Medulla oblongata (tissue), 1 donor: ENCODE measurements around the gene ZNF441.
A peak's percentile ranks its signal among the peaks of the same experiment; 100 is the strongest.
"Not testable (repeated sequence)": the region's sequence is repeated elsewhere in the genome, so short reads cannot be mapped to it uniquely, and the experiment has no call there.

Source experiments
- DNase-seq: peaks from one replicate; pipeline ENCODE4 v3.0.0-alpha.2; 2015; ENCODE audit errors: extremely low spot score

The ZNF441 gene

DNA sequence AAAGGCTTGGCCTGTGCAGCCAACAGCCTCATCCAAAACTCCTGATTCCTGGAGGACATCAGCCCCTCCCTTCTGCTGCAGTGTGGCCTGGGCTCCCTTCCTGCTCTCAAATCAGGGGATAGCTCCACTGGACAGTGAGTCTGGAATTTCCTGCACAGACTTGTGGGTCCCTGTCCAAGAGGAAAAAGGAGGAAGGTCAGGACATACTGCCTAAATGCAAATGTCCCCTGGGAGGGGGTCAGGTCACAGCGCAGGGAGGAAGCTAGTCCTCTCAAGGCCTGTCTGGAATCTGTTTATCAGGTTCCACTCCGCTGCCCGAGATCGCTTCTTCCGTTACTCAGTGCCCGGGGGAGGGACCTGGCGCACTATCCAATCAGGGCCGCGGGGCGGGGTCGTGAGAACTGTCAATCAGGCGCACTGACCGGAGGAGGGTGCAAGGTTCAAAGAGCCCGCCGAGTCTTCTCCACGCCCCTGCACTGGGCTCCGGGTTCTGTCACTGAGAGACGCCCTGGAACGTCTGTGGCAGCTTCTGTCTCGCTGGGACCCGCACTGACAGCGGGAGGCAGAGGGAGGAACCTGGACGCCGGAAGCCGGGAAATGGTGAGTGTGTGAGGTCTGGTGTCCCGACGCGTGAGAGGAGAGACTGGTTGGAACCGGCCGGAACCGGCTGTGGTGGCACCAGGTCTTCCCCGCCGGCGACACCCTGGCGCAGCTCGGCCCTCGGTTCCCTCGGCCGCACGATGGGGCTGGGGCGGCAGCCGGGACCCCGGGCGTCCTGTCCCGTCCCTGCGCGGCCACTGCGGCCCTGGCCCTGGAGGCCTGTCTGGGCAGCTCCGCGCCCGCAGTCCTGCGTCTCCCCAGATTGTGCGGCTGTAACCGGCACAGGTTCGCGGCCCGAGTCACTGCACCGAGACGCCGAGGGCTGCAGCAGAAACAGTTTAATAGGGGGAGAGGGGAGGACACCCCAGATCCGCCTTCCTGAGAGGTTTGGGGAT, at the start of gene ZNF441:
Gene ZNF441, plus strand, starts transcription at position 404 of the 995 bp plus-strand sequence. Its CDS starts 194 bp downstream, at position 598.
- peak; percentile 98 for DNase-seq

DNA sequence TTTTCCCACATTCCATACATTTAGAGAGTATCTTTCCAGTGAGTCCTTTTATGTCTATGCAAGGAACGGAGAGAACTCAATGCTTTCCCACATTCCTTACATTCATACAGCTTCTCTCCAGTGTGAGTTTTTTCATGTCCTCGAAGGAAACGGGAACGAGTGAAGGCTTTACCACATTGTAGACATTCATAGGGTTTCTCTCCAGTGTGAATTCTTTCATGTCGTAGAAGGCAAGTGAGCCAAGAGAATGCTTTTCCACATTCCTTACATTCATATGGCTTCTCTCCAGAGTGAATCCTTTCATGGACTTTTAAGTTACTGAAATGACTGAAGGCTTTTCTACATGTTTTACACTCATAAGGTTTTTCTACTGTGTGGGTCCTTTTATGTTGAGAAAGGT, 45.1 kb upstream of the ZNF441 start:
- DNase-seq: no peak

DNA sequence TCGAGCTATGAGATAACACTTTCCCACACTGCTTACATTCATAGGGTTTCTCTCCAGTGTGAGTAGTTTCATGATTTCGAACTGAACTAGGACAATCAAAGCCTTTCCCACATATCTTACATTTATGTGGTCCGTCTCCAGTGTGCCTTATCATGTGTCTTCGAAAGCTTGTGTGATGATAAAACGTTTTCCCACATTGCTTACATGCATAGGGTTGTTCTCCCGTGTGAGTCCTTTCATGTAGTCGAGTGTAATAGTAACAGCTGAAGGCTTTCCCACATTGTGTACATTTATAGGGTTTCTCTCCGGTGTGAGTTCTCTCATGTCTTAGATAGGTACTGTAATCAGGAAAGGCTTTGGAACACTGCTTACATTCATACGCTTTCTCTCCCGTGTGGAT, 44.4 kb upstream of the ZNF441 start:
- DNase-seq: no peak

DNA sequence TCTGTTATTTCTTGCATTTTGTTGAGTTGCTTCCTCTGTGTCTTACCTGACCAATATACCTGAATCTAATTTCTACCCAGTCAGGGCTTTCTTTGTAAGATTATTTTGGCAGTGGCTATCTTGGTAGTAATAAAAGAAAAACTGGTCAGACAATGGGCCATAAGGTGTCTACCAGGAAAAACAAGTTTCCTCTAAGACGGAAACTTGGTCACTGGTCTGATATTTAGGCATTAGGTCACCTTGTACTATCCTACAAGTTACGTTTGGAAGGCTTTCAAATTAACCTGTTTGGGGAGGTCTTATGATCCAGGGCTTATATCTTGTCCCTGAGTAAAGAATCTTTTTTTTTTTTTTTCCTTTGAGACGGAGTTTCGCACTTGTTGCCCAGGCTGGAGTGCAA, 37.2 kb upstream of the ZNF441 start:
- DNase-seq: no peak

DNA sequence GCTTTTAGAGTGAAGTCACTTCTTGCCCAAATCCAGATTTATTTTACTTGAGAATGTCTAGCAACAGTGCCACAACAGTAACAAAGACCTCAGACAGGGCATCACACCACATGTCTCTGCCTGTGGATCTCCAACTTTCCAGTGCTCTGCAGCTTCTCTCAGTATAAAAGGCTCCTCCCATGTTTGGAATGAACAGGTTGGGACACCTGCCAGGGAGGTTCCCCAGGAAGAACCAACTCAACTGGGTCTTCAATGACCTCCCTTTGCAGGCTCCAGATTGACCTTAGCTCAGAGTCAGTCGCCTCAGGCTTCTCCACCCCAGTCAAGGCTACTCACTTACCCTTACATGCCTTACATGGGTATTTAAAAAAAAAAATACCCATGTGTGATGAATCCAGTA, 31.4 kb upstream of the ZNF441 start:
- no peak for DNase-seq

DNA sequence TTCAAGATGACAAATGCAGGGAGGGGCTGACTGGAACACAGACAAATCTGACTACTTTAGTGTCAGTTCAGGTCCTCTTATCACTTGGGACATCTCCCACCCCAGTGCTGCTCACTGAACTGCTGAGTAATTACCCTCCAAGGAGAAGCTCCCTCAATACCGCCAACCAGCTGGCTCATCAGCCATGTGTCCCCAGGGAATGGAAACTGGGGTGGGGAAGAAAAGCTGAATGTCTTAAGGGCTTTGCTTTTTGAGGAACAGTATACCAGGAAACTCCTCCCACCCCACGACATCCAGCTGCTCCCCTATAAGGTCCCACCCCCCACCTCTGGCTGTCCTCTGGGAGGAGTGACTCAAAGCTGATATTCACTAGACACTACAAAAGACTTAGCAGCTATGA, 30.1 kb upstream of the ZNF441 start:
- DNase-seq: peak; percentile 4

DNA sequence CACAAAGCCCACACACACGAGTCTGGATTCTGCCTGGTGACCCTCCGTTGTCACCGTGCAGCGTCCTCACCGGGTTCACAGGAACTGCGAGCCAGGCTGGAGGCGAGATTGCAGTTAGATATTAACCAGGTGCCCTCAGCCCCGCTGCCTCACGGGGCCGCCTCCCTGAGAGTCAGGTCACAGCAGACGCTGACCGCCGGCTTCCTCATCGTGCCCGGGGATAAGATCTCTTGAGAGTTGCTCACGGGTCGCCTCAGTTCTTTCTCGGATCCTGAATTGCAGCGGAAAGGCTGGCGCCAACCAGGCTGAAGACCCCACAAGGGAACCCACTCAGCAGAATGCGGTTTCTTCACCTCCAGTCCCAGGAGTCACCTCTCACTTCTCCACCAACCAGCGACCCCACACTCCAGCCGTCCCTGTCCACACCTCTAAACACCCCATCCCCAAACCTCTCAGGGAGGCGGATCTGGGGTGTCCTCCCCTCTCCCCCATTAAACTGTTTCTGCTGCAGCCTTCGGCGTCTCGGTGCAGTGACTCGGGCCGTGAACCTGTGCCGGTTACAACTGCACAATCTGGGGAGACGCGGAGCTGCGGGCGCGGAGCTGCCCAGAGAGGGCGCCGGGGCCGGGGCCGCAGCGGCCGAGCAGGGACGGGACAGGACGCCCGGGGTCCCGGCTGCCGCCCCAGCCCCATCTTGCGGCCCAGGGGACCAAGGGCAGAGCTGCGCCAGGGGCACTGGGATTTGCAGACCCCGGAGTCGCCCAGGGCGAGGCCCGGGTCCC, 28.6 kb upstream of the ZNF441 start:
- DNase-seq: peak; percentile 6

DNA sequence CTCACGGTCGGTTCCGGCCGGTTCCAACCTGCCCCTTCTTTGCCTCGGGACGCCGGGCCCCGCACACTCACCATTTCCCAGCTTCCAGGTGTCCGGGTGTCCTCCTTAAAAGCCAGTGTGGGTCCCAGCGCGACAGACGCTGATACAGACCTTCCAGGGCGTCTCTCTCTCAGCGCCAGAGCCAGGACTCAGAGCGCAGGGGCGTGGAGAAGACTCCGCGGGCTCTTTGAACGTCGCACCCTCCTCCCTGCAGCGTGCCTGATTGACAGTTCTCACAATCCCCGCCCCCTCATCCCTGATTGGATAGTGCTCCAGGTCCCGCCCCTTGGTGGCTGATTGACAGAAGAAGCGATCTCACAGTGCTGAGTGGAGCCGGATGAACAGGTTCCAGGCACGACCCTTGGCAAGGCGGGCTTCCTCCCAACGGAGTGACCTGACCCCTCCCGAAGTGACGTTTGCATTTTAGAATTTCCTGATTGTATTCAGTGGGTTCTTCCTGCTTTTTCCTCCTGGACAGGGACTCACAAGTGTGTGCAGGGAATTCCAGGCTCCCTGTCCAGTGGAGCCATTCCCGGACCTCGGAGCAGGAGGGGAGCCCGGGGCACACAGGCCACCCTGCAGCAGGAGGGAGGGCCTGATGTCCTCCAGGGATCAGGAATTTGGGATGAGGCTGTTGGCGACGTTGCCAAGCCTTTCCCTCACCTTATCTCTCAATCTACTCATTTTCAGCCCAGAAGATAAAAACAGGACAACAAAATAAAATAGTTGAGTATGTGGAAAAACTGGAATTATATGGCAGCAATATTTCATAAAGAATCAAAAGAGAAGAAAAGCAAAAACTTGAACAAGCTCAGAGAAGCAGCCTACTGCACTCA, 27.8 kb upstream of the ZNF441 start, which contains the start of gene ZNF823:
Gene ZNF823, minus strand, starts transcription at position 201 of the 875 bp plus-strand sequence. Its CDS starts 127 bp downstream, at position 74.
- peak; percentile 100 for DNase-seq

DNA sequence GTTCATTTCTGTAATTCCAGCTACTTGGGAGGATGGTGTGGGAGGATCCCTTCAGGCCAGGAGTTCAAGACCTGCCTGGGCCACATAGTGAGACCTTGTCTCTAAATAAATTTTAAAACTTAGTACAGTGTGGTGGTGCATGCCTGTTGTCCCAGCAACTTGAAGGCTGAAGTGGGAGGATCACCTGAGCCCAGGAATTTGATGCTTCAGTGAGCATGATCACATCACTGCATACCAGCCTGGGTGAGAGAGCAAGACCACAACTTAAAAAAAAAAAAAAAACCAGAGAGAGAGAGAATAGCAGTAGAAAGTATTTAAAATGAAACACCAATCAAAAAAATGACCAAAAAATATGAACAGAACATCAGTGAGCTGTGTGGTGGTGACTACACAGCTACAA, 20.9 kb upstream of the ZNF441 start:
- DNase-seq: no peak

DNA sequence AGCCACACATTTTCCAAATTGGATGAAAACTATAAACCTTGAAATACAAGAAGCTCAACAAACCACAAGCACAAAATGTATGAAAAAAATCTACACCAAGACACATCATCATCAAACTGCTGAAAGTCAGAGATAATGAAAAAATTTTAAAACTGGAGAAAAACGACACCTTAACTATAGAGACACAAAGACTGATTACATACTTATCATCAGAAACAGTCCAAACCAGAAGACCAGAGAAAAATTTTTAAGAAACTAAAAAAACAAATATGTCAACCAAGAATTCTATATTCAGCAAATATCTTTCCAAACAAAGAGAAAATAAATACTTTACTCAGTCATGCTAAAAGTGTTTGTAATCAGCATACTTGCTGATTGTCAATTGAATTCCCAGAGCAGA, 19.5 kb upstream of the ZNF441 start:
- DNase-seq: no peak

DNA sequence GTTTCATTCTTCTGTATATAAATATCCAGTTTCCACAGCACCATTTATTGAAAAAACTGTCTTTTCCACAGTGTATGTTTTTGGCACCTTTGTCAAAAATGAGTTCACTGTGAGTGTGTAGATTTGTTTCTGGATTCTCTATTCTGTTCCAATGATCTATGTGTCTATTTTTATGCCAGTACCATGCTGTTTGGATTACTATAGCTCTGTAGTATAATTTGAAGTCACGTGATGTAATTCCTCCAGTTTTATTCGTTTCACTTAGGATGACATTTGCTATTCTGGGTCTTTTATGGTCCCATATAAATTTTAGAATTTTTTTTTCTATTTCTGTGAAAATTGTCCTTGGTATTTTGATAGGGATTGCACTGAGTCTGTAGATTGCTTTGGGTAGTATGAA, 17.0 kb upstream of the ZNF441 start:
- DNase-seq: no peak

DNA sequence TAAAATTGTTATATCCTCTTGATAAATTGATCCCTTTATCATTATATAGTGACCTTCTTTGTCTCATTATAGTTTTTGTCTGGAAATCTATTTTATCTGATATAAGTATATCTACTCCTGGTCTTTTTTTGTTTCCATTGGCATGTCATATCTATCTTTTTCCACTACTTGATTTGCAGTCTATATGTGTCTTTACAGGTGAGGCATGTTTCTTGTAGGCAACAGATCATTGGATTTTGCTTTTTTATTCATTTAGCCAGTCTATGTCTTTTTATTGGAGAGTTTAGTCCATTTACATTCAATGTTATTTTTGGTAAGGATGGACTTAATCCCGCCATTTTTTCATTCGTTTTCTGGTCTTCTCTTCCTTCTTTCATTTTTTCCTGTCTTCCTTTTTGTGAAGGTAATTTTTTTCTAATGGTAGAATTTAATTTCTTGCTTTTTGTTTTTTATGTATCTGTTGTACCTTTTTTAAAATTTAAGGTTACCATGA, 14.5 kb upstream of the ZNF441 start:
- no peak for DNase-seq

DNA sequence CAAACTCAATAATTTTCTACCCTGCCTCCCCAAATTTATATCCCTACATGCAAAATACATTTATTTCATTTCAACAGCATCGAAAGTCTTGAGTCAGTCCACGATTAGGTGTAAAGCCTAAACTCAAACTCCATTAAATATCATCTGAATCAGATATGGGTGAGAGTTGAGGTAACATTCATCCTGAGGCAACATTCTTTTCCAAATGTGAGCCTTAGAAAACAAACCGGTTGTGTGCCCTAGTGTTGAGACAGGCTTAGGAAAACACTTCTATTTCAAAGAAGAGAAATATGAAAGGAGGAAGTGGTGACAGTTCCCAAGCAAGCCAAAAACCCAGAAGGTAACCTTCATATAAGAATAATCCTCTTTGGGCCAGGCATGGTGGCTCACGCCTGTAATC, 12.1 kb upstream of the ZNF441 start:
- DNase-seq: no peak

DNA sequence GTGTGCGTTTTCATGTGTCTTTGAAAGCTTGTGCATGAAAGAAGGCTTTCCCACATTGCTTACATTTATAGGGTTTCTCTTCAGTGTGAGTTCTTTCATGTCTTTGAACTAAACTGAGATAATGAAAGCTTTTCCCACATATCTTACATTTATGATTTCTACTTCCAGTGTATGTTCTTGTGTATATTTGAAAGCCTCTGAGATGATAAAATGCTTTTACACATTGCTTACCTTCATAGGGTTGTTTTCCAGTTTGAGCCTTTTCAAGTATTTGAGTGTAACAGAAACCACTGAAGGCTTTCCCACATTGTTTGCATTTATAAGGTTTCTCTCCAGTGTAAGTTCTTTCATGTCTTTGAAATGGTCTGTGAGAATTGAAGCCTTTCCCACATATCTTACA, 9.8 kb upstream of the ZNF441 start:
- no peak for DNase-seq

DNA sequence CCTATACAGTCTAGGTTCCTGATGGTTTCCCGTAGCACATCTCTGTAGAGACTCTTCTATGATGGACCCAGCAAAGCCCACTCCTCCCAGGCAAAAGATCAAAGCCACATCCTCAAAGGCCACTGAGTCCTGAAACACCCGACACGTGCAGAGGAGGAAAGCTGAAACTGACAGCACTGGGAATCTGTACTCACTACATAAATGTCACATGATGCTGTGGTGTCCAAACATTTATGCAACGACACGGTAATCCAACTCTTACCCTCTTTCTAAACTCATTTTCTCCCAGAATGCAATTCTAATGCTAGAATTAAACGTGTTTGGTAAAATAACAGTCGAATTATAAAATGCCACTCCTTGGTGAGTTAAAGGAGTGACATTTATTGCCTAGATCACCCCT, 7.0 kb upstream of the ZNF441 start:
- DNase-seq: no peak

DNA sequence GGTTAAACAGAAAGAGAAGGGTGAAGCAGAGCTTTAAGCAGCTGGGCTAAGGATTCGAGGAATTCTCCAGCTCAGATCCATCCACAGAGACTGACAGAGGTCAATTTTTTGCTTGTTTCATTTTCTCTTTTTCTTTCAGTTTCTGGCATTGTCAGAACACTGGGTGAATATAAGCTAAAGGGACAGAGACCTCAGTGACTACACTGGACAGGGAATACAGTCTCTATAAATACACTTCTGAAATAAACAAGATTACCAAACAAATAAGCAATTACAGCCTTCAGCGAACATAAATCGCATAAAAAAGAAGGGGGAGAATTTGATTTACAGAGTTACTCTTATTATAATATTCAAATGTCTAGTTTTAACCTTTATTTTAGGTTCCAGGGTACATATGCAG, 3.7 kb upstream of the ZNF441 start:
- no peak for DNase-seq

DNA sequence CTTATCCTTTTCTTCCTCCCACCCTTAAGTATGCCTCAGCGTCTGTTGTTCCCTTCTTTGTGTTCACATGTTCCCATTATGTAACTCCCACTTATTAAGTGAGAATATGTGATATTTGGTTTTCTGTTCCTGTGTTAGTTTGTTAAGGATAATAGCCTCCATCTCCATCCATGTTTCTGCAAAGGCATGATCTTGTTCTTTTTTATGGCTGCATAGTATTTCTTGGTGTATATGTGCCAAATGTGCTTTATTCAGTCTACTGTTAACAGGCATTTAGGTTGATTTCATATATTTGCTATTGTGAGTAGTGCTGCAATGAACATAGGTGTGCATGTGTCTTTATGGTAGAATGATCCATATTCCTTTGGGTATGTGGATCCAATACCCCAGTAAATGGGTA, 3.2 kb upstream of the ZNF441 start:
- no peak for DNase-seq

DNA sequence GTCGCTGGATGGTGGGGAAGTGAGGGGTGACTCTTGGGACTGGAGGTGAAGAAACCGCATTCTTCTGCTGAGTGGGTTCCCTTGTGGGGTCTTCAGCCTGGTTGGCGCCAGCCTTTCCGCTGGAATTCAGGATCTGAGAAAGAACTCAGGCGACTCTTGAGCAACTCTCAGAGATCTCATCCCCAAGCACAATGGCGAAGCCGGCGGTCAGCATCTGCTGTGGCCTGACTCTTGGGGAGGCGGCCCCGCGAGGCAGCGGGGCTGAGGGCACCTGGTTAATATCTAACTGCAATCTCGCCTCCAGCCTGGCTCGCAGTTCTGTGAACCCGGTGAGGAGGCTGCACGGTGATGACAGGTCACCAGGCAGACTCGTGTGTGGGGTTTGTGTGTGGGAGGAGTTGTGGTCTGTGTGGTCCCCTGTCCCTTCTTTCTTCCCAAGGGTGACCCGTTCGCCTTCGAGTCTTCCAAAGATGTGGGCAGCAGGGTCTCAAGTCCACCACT, 883 bp downstream of the ZNF441 start:
- DNase-seq: peak; percentile 16

DNA sequence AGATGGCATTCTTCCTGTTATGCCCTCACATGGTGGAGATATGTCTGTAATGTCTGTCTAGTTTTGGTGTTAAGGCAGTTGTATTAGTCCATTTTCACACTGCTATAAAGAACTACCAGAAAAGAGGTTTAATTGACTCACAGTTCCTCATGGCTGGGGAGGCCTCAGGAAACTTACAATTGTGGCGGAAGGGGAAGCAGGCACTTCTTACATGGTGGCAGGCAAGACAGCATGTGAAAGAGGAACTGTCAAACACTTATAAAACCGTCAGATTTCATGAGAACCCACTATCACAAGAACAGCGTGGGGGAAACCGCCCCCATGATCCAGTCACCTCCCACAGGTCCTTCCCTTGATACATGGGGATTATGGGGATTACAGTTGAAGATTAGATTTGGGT, 3.2 kb downstream of the ZNF441 start:
- no peak for DNase-seq

DNA sequence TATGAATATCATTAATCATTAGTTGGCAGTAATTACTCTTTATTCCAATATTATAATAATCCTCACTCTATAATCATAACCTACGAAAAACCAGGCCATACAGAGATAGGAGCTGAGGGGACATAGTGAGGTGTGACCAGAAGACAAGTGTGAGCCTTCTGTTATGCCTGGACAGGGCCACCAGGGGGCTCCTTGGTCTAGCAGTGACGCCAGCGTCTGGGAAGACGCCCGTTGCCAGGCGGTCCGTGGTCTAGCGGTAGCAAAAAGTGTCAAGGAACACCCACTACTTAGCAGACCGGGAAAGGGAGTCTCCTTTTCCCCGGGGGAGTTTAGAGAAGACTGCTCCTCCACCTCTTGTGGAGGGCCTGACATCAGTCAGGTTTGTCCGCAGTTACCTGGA, 4.7 kb downstream of the ZNF441 start:
- DNase-seq: not testable (repeated sequence)

DNA sequence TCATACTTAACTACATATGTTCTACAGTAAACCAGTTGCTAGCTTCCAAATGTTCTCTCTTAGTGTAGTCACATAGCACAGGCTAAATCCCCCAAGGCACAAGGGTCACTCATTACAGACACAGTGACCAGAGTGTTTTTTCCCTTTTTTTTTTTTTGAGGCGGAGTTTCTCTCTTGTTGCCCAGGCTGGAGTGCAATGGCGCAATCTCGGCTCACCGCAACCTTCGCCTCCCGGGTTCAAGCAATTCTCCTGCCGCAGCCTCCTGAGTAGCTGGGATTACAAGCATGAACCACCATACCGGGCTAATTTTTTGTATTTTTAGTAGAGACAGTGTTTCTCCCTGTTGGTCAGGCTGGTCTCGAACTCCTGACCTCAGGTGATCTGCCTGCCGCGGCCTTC, 9.9 kb downstream of the ZNF441 start:
- not testable (repeated sequence) for DNase-seq
